Smooth muscle cell (in vitro differentiated cells): Measurements from ENCODE around the gene DGKK. TPM values are rescaled to one million over a fixed set of nuclear protein-coding genes. Genes with fewer than 3 reads are reported as not detected.

Experiments
- DNase-seq: peaks from one replicate; lab custom pipeline; 2025; ENCODE audit not compliant: unreplicated experiment; lab: John Stamatoyannopoulos, UW
- H2AFZ ChIP-seq: fragments of 200-600 bp; sonication (generic); 2 replicates; pipeline ENCODE4 v1.6.0; 2016; ENCODE audit warnings: antibody characterized with exemption, low read depth, mild to moderate bottlenecking
- H3F3A ChIP-seq: fragments of 200-600 bp; sonication (generic); 2 replicates; pipeline ENCODE4 v1.6.0; 2017; ENCODE audit warnings: antibody characterized with exemption, low read depth
- H3K27ac ChIP-seq: fragments of 200-600 bp; sonication (generic); 2 replicates; pipeline ENCODE4 v1.5.1; 2016; ENCODE audit warnings: low read depth, mild to moderate bottlenecking
- H3K27me3 ChIP-seq: fragments of 200-600 bp; sonication (generic); 2 replicates; pipeline ENCODE4 v1.6.1; 2016; ENCODE audit warnings: low read depth, mild to moderate bottlenecking
- H3K36me3 ChIP-seq: fragments of 200-600 bp; sonication (generic); 2 replicates; pipeline ENCODE4 v1.5.1; 2016; ENCODE audit warnings: low read depth
- H3K4me1 ChIP-seq: fragments of 200-600 bp; sonication (generic); 2 replicates; pipeline ENCODE4 v1.5.1; 2016; ENCODE audit warnings: low read depth
- H3K4me2 ChIP-seq: fragments of 200-600 bp; sonication (generic); 2 replicates; pipeline ENCODE4 v1.6.0; 2016; ENCODE audit warnings: mild to moderate bottlenecking
- H3K4me3 ChIP-seq: fragments of 200-600 bp; sonication (generic); 2 replicates; pipeline ENCODE4 v1.5.1; 2016; ENCODE audit warnings: mild to moderate bottlenecking
- H3K79me2 ChIP-seq: fragments of 200-600 bp; sonication (generic); 2 replicates; pipeline ENCODE4 v1.6.0; 2016; ENCODE audit warnings: low read depth, mild to moderate bottlenecking
- H3K9ac ChIP-seq: fragments of 200-600 bp; sonication (generic); 2 replicates; pipeline ENCODE4 v1.6.0; 2016; ENCODE audit warnings: low read depth
- H3K9me3 ChIP-seq: fragments of 200-600 bp; sonication (generic); replicated peaks from 2 replicates; pipeline ENCODE4 v1.5.1; 2016; ENCODE audit warnings: low read depth
- H4K20me1 ChIP-seq: fragments of 200-600 bp; sonication (generic); 2 replicates; pipeline ENCODE4 v1.6.0; 2016; ENCODE audit warnings: low read depth
- WGBS: methylation state at CpG from one replicate; pipeline ENCODE4 v1.1.7; 2016; ENCODE audit warnings: low lambda C conversion rate; 5-methylcytosine and 5-hydroxymethylcytosine counted together
- polyA plus RNA-seq: library from polyadenylated mRNA; unstranded; fragments of >200 nt; fragmentation: Nextera tagmentation; extraction: Ambion mirVana; gene quantifications from 2 replicates; pipeline ENCODE4 v1.2.1, GENCODE V29; 2016
- total RNA-seq: library from RNA; depleted of rRNA; stranded (reverse); fragments of >200 nt; gene quantifications from 2 replicates; pipeline ENCODE4 v1.2.3, GENCODE V29; 2014
- TF ChIP-seq, protein P1 (sequence below): fragments of 200-600 bp; sonication (generic); IDR thresholded peaks from 2 replicates; pipeline ENCODE4 v1.5.1; 2017; ENCODE audit warnings: borderline replicate concordance, mild to moderate bottlenecking, antibody characterized with exemption; ENCODE audit not compliant: insufficient read depth, poor library complexity, severe bottlenecking

Gene DGKK
- total and polyA plus RNA-seq, 2 experiments from 2014 or later: not detected

DNA sequence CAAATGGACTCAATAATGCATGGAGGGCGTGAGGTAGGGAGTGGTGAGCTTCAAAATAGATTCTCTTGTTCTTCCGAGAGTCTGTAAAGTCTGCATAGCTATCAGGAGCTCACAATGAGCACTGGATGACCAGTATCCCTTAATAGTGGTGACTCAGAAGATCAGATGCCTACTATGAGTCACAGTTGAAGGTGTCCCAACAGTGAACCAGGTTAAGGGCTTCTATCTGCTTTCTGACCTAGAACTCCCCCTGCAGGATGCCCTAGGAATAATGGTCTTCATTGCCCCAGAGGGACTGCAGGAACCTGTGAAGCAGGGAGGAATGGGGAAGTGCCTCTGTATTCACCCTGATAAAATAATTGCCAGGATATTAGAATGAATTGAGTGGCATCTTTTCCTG lies 22.1 kb downstream of the DGKK start:
- Histone ChIP-seq H3K9ac (no peak overlapping the region), H3K27ac (no peak overlapping the region), H3K4me3 (no peak overlapping the region), H3K27me3 (no peaks in the 10 kb centered on the region), H3K4me1 (no peaks in the 10 kb centered on the region), H3F3A (no peaks in the 10 kb centered on the region), H3K4me2 (no peak overlapping the region), H2AFZ (no peak overlapping the region), H4K20me1 (no peaks in the 10 kb centered on the region), H3K79me2 (no peaks in the 10 kb centered on the region), H3K36me3 (no peaks in the 10 kb centered on the region), H3K9me3 (no peaks in the 10 kb centered on the region)
- WGBS: 51% methylated on average over 2 of the region's 2 CpGs
- TF ChIP-seq, protein P1, sequence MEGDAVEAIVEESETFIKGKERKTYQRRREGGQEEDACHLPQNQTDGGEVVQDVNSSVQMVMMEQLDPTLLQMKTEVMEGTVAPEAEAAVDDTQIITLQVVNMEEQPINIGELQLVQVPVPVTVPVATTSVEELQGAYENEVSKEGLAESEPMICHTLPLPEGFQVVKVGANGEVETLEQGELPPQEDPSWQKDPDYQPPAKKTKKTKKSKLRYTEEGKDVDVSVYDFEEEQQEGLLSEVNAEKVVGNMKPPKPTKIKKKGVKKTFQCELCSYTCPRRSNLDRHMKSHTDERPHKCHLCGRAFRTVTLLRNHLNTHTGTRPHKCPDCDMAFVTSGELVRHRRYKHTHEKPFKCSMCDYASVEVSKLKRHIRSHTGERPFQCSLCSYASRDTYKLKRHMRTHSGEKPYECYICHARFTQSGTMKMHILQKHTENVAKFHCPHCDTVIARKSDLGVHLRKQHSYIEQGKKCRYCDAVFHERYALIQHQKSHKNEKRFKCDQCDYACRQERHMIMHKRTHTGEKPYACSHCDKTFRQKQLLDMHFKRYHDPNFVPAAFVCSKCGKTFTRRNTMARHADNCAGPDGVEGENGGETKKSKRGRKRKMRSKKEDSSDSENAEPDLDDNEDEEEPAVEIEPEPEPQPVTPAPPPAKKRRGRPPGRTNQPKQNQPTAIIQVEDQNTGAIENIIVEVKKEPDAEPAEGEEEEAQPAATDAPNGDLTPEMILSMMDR: peak; percentile 6
- DNase-seq: no peak

DNA sequence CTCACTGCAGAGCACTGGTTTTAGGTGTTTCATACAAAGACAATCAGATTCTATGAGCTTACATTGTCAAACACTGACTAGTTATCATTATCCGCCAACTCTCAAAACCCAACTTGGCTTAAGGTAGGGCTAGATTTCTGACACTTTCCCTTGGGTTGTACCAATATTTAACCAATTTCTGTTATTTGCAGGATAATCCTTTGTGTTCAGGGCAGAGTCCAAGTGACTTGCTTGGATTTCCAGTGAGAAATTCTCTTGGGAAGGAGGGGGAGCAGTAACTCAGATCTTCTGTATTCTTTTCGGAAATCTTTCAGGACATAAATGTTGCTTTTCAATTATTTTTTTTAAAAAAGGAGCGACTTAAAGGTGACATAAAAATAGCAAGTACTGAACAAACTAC lies 23.1 kb downstream of the DGKK start:
- no peak overlapping the region for H3K9ac ChIP-seq
- no peaks in the 10 kb centered on the region for H3K4me1 ChIP-seq
- H3F3A ChIP-seq: no peaks in the 10 kb centered on the region
- H3K4me3 ChIP-seq: no peak overlapping the region
- no peak for DNase-seq
- no peak overlapping the region for H3K4me2 ChIP-seq
- H2AFZ ChIP-seq: no peak overlapping the region
- H4K20me1 ChIP-seq: no peaks in the 10 kb centered on the region
- no peaks in the 10 kb centered on the region for H3K79me2 ChIP-seq
- no peaks in the 10 kb centered on the region for H3K27me3 ChIP-seq
- WGBS: 79% methylated on average over 3 of the region's 3 CpGs
- H3K9me3 ChIP-seq: no peaks in the 10 kb centered on the region
- TF ChIP-seq, protein P1: no peak
- no peak overlapping the region for H3K27ac ChIP-seq
- H3K36me3 ChIP-seq: no peaks in the 10 kb centered on the region

DNA sequence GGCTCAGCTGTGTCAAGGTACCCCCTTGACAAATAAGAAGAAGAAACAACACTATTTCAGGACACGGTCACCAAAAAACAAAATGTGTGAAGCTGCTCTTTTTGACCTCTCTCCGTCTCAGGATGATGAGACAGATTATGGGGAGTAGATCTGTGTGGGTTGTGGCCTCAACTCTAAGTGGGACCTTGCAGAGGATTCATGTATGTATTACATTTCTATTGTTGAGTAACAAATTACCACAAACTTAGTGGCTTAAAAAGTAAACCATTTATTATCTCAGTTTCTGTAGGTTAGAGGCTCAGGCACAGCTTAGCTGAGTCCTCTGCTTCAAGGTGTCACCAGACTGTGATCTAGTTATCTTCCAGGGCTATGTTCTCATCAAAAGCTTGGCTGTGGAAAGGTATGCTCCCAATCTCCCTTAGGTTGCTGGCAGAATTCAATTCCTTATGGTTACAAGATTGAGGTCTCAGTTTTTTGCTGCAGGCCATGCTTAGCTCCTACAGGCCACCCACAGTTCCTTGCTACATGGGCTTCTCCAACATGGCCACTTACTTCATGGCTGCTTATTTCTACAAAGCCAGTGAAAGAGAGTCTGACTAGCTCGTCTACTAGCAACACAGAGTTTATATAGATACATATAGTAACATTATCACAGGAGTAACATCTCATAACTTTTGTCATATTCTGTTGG lies 28.1 kb downstream of the DGKK start:
- no peaks in the 10 kb centered on the region for H3F3A ChIP-seq
- no peaks in the 10 kb centered on the region for H4K20me1 ChIP-seq
- DNase-seq: no peak
- H3K27ac ChIP-seq: no peak overlapping the region
- no peaks in the 10 kb centered on the region for H3K27me3 ChIP-seq
- H3K36me3 ChIP-seq: no peaks in the 10 kb centered on the region
- H3K4me3 ChIP-seq: no peak overlapping the region
- no peak overlapping the region for H3K9ac ChIP-seq
- no peak overlapping the region for H3K4me2 ChIP-seq
- H3K79me2 ChIP-seq: no peaks in the 10 kb centered on the region
- H3K9me3 ChIP-seq: no peaks in the 10 kb centered on the region
- TF ChIP-seq, protein P1: no peak
- no peaks in the 10 kb centered on the region for H3K4me1 ChIP-seq
- 60% methylated on average over 3 of the region's 3 CpGs for WGBS
- H2AFZ ChIP-seq: no peak overlapping the region

DNA sequence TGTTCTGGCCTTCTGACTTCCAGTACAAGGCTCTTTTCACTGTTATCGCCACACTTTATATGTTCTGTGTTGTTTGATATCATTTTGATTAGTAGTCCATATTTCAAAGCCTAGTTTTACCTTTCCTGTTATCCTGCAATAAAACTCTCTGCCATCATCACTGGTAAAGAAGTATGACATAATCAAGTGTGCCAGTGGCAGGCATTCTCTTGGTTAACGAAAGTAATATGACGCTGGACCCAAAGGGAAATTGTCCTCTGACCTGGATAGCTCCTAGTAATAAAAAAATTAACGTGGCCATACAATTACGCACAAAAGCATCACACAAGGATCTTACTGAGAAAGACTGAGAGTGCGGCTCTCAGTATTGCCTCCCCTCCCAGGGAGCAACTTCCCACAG lies 33.8 kb downstream of the DGKK start:
- Histone ChIP-seq H3F3A (no peaks in the 10 kb centered on the region), H3K79me2 (no peaks in the 10 kb centered on the region), H3K36me3 (no peaks in the 10 kb centered on the region), H4K20me1 (no peaks in the 10 kb centered on the region), H3K4me1 (no peaks in the 10 kb centered on the region), H3K9me3 (no peaks in the 10 kb centered on the region), H2AFZ (no peak overlapping the region), H3K4me2 (no peak overlapping the region), H3K27ac (no peak overlapping the region), H3K4me3 (no peak overlapping the region), H3K27me3 (no peaks in the 10 kb centered on the region), H3K9ac (no peak overlapping the region)
- TF ChIP-seq, protein P1: no peak
- WGBS: 68% methylated on average over 6 of the region's 6 CpGs
- no peak for DNase-seq
